BJ (cell line): ENCODE data around the gene TPCN2. TPM values are rescaled to one million over a fixed set of nuclear protein-coding genes. Genes with fewer than 3 reads are reported as not detected.

Experiments
- CTCF ChIA-PET: fragments of 350-600 bp; formaldehyde crosslinking; extraction: SDS; loops from one replicate; lab custom pipeline; 2021; ENCODE audit warnings: antibody characterized with exemption, inconsistent platforms; lab: Yijun Ruan, JAX
- POLR2A ChIA-PET: fragments of 300-600 bp; sonication (Branson Sonifier 250); formaldehyde crosslinking; extraction: SDS; loops from one replicate; lab custom pipeline; 2021; ENCODE audit warnings: antibody characterized with exemption; lab: Charles Lee
- DNase-seq: peaks from one replicate; pipeline ENCODE4 v3.0.0-alpha.2; 2011; ENCODE audit warnings: low read depth
- H3K27me3 ChIP-seq: 2 replicates; pipeline ENCODE4 v1.6.0; 2011; ENCODE audit warnings: low read length; ENCODE audit not compliant: control insufficient read depth, insufficient read depth
- H3K36me3 ChIP-seq: 2 replicates; pipeline ENCODE4 v1.5.1; 2011; ENCODE audit warnings: low read length; ENCODE audit not compliant: control insufficient read depth, insufficient read depth
- H3K4me3 ChIP-seq: 2 replicates; pipeline ENCODE4 v1.5.1; 2011; ENCODE audit warnings: low read depth, mild to moderate bottlenecking, control low read depth, low read length
- CTCF ChIP-seq: IDR thresholded peaks from 2 replicates; pipeline ENCODE4 v1.5.1; 2011; ENCODE audit warnings: low read depth, mild to moderate bottlenecking, control low read depth, inconsistent platforms, low read length, moderate library complexity; ENCODE audit not compliant: insufficient read depth
- polyA plus RNA-seq: library from polyadenylated mRNA; depleted of rRNA; stranded (reverse); fragments of >200 nt; gene quantifications from 2 replicates; pipeline ENCODE4 v1.2.3, GENCODE V29; 2011

TPCN2 gene
- polyA plus RNA-seq, 1 experiment = 9.9 TPM

- ChIA-PET CTCF (interaction anchor here (0.7 to 1.3 kb wide), 2 partner anchors 9 to 135 kb away, joined by 3 to 5 read pairs; no protein-coding TSS in a partner anchor), POLR2A (no interaction called here)
- no peak for DNase-seq
- no peak for TF ChIP-seq CTCF
- Histone ChIP-seq H3K27me3 (no peaks in the 10 kb centered on the region), H3K36me3 (no peaks in the 10 kb centered on the region), H3K4me3 (no peak overlapping the region)
Observed at GRCh38 chr11:69157822-69158231, 109.1 kb downstream of the TPCN2 start.

- Histone ChIP-seq H3K36me3 (no peaks in the 10 kb centered on the region), H3K27me3 (no peaks in the 10 kb centered on the region), H3K4me3 (no peak overlapping the region)
- ChIA-PET POLR2A (no interaction called here), CTCF (interaction anchor here (1.3 kb wide), 1 partner anchor 9 kb away, joined by 5 read pairs; no protein-coding TSS in a partner anchor)
- no peak for TF ChIP-seq CTCF
- DNase-seq = no peak
Observed at GRCh38 chr11:69158301-69159149, 109.8 kb downstream of the TPCN2 start.

GRCh38 chr11:69159150-69159852 lies 110.6 kb downstream of the TPCN2 start:
- H3K4me3 ChIP-seq = no peak overlapping the region
- POLR2A ChIA-PET = no interaction called here
- no peaks in the 10 kb centered on the region for H3K36me3 ChIP-seq
- no peaks in the 10 kb centered on the region for H3K27me3 ChIP-seq
- no peak for DNase-seq
- TF ChIP-seq CTCF = no peak
- CTCF ChIA-PET = interaction anchor here (1.1 kb wide), 1 partner anchor 28 kb away, joined by 3 read pairs; no protein-coding TSS in a partner anchor

- no peak for DNase-seq
- H3K36me3 ChIP-seq = no peaks in the 10 kb centered on the region
- no peaks in the 10 kb centered on the region for H3K27me3 ChIP-seq
- CTCF ChIA-PET = interaction anchor here (1.1 kb wide), 1 partner anchor 29 kb away, joined by 3 read pairs; no protein-coding TSS in a partner anchor
- POLR2A ChIA-PET = no interaction called here
- no peak overlapping the region for H3K4me3 ChIP-seq
- TF ChIP-seq CTCF = no peak
Observed at GRCh38 chr11:69160296-69161116, 111.8 kb downstream of the TPCN2 start.

- no peak for TF ChIP-seq CTCF
- CTCF ChIA-PET = no interaction called here
- Histone ChIP-seq H3K27me3 (no peaks in the 10 kb centered on the region), H3K4me3 (no peak overlapping the region), H3K36me3 (no peaks in the 10 kb centered on the region)
- POLR2A ChIA-PET = no interaction called here
- DNase-seq = no peak
Observed at GRCh38 chr11:69161117-69161407, 112.3 kb downstream of the TPCN2 start.
